Measurements from ENCODE around the gene PROK1. TPM values are rescaled to one million over a fixed set of nuclear protein-coding genes. Genes with fewer than 3 reads are reported as not detected.

Gene PROK1
- polyA plus RNA-seq, 1 of the 3 experiments (the other 2 are of a cell fraction), result not detected

DNA sequence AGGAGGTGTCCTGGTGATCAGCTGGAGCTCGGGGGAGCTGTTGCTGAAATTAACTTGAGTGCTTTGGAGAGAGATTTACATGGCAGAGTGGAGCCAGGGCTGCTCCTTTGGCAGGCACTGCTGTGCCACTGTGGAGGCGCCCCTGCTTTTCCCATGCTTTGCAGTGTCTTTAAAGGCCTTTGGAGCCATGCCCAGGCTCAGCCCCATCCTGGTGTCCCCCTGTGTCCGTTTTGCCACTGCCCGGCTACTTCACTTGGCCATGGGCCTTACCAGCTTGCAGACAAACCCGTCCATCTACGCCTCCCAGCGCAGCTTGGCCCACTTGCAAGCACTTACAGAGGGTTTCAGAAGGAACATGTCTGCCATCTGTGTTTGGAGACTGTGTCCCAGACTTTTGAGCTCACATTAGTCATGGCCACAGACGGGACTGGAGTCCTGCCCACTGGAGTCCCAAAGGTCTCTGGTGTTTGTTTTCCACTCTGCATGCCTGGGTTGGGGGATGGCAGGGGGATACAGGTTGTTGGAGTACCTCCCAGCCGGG is 25.3 kb upstream of the PROK1 start:
- Histone ChIP-seq H3K36me3 (replicated peaks in 1 of 2; ENCODE audit: control insufficient read depth in 1 of 2, insufficient read depth in 2 of 2, low read length in 1 of 2) (no peaks in the 10 kb centered on the region), H3K9me3 (no peaks in the 10 kb centered on the region), H2AFZ (ENCODE audit: low read depth) (no peak overlapping the region), H3K4me1 (ENCODE audit: control insufficient read depth in 1 of 2, insufficient read depth in 2 of 2, low read depth in 1 of 2, low read length in 1 of 2) (no peaks in the 10 kb centered on the region; a peak in 1 of 4 replicates), H3K4me3 (ENCODE audit: low read depth in 2 of 2, low read length in 1 of 2) (no peak overlapping the region), H3K9me2 (no peaks in the 10 kb centered on the region), H3F3A (replicated peaks; ENCODE audit: insufficient read depth) (no peaks in the 10 kb centered on the region), H3K9ac (no peak overlapping the region), H3K4me2 (no peak overlapping the region), H3K27me3 (ENCODE audit: insufficient read depth) (peaks cover 14% of the 10 kb centered on the region; the same call in 1 of the 2 replicates), H3K79me2 (ENCODE audit: insufficient read depth) (no peaks in the 10 kb centered on the region), H3K27ac (ENCODE audit: low read depth in 2 of 2, low read length in 1 of 2) (no peak overlapping the region), H4K20me1 (ENCODE audit: insufficient read depth) (no peaks in the 10 kb centered on the region)
- DNase-seq, result no peak
- WGBS (ENCODE audit: low lambda C conversion rate), result 52% methylated on average over 6 of the region's 9 CpGs
- TF ChIP-seq EP300 (IDR thresholded peaks at IDR 0.05; ENCODE audit: borderline replicate concordance in 1 of 2, low read depth in 1 of 2, low read length in 1 of 2) (no peak), CTCF (IDR thresholded peaks at IDR 0.05) (no peak), GABPA (IDR thresholded peaks at IDR 0.05; ENCODE audit: low read depth) (no peak), FOXJ3 (CRISPR knock-in tag; IDR thresholded peaks at IDR 0.05) (no peak), TCF12 (IDR thresholded peaks at IDR 0.05) (no peak), RAD21 (IDR thresholded peaks at IDR 0.05; ENCODE audit: low read length) (no peak), FOXM1 (IDR thresholded peaks at IDR 0.05; ENCODE audit: low read depth) (no peak), YY1 (IDR thresholded peaks at IDR 0.05; ENCODE audit: low read depth) (no peak), CHD2 (IDR thresholded peaks at IDR 0.05; ENCODE audit: low read length, partially characterized antibody) (no peak), POLR2AphosphoS5 (IDR thresholded peaks at IDR 0.05; ENCODE audit: low read depth, low read length) (no peak), MXI1 (IDR thresholded peaks at IDR 0.05; ENCODE audit: low read depth, low read length) (no peak), RFX5 (IDR thresholded peaks at IDR 0.05; ENCODE audit: low read length) (no peak), SIN3A (IDR thresholded peaks at IDR 0.05; ENCODE audit: borderline replicate concordance, low read depth, low read length) (no peak), RCOR1 (IDR thresholded peaks at IDR 0.05; ENCODE audit: low read length) (no peak)
- TF ChIP-seq, protein P1, sequence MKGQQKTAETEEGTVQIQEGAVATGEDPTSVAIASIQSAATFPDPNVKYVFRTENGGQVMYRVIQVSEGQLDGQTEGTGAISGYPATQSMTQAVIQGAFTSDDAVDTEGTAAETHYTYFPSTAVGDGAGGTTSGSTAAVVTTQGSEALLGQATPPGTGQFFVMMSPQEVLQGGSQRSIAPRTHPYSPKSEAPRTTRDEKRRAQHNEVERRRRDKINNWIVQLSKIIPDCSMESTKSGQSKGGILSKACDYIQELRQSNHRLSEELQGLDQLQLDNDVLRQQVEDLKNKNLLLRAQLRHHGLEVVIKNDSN (IDR thresholded peaks at IDR 0.05; ENCODE audit: borderline replicate concordance, low read depth), result no peak
- TF ChIP-seq, protein P2, sequence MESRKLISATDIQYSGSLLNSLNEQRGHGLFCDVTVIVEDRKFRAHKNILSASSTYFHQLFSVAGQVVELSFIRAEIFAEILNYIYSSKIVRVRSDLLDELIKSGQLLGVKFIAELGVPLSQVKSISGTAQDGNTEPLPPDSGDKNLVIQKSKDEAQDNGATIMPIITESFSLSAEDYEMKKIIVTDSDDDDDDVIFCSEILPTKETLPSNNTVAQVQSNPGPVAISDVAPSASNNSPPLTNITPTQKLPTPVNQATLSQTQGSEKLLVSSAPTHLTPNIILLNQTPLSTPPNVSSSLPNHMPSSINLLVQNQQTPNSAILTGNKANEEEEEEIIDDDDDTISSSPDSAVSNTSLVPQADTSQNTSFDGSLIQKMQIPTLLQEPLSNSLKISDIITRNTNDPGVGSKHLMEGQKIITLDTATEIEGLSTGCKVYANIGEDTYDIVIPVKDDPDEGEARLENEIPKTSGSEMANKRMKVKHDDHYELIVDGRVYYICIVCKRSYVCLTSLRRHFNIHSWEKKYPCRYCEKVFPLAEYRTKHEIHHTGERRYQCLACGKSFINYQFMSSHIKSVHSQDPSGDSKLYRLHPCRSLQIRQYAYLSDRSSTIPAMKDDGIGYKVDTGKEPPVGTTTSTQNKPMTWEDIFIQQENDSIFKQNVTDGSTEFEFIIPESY (IDR thresholded peaks at IDR 0.05; ENCODE audit: borderline replicate concordance, low read depth), result no peak
- TF ChIP-seq, protein P3, sequence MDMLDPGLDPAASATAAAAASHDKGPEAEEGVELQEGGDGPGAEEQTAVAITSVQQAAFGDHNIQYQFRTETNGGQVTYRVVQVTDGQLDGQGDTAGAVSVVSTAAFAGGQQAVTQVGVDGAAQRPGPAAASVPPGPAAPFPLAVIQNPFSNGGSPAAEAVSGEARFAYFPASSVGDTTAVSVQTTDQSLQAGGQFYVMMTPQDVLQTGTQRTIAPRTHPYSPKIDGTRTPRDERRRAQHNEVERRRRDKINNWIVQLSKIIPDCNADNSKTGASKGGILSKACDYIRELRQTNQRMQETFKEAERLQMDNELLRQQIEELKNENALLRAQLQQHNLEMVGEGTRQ (IDR thresholded peaks at IDR 0.05; ENCODE audit: borderline replicate concordance, low read depth, low read length), result no peak
- TF ChIP-seq, protein P4, sequence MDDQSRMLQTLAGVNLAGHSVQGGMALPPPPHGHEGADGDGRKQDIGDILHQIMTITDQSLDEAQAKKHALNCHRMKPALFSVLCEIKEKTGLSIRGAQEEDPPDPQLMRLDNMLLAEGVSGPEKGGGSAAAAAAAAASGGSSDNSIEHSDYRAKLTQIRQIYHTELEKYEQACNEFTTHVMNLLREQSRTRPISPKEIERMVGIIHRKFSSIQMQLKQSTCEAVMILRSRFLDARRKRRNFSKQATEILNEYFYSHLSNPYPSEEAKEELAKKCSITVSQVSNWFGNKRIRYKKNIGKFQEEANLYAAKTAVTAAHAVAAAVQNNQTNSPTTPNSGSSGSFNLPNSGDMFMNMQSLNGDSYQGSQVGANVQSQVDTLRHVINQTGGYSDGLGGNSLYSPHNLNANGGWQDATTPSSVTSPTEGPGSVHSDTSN (IDR thresholded peaks at IDR 0.05), result no peak
- TF ChIP-seq, protein P5, sequence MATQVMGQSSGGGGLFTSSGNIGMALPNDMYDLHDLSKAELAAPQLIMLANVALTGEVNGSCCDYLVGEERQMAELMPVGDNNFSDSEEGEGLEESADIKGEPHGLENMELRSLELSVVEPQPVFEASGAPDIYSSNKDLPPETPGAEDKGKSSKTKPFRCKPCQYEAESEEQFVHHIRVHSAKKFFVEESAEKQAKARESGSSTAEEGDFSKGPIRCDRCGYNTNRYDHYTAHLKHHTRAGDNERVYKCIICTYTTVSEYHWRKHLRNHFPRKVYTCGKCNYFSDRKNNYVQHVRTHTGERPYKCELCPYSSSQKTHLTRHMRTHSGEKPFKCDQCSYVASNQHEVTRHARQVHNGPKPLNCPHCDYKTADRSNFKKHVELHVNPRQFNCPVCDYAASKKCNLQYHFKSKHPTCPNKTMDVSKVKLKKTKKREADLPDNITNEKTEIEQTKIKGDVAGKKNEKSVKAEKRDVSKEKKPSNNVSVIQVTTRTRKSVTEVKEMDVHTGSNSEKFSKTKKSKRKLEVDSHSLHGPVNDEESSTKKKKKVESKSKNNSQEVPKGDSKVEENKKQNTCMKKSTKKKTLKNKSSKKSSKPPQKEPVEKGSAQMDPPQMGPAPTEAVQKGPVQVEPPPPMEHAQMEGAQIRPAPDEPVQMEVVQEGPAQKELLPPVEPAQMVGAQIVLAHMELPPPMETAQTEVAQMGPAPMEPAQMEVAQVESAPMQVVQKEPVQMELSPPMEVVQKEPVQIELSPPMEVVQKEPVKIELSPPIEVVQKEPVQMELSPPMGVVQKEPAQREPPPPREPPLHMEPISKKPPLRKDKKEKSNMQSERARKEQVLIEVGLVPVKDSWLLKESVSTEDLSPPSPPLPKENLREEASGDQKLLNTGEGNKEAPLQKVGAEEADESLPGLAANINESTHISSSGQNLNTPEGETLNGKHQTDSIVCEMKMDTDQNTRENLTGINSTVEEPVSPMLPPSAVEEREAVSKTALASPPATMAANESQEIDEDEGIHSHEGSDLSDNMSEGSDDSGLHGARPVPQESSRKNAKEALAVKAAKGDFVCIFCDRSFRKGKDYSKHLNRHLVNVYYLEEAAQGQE (IDR thresholded peaks at IDR 0.05; ENCODE audit: low read depth, low read length), result no peak
- ChIA-PET CTCF (interaction anchor here (0.9 to 8.2 kb wide), 3 partner anchors 8 to 34 kb away, joined by 5 to 41 read pairs (median 9); no protein-coding TSS in a partner anchor), POLR2A (no interaction called here)
